ENCODE measurements around the gene SLC6A12.

- TF ChIP-seq CTCF (IDR thresholded peaks at IDR 0.05), result no peak
- TF ChIP-seq ATF3 (CRISPR knock-in tag; conservative IDR thresholded peaks at IDR 0.05), result no peak
- no peak for TF ChIP-seq USF2 (CRISPR knock-in tag; IDR thresholded peaks at IDR 0.05)
- no peak for TF ChIP-seq NR3C1 (CRISPR knock-in tag; conservative IDR thresholded peaks at IDR 0.05; ENCODE audit: low read depth)
- TF ChIP-seq EMX1 (CRISPR knock-in tag; IDR thresholded peaks at IDR 0.05), result no peak
These were observed 13.4 kb upstream of the SLC6A12 start for GRCh38 chr12:227286-227915.
